NCI-H1092 treated with DMSO at 0.1 percent for 48 hours (cell line): ENCODE data around the gene OR9Q1.
A peak's percentile ranks its signal among the peaks of the same experiment; 100 is the strongest.

Source experiments
- DNase-seq: peaks from one replicate; lab custom pipeline; 2025; lab: John Stamatoyannopoulos, UW

OR9Q1 gene

GRCh38 chr11:58034471-58034870, 10.8 kb downstream of the OR9Q1 start:
- DNase-seq = no peak

GRCh38 chr11:58039589-58039988, 15.9 kb downstream of the OR9Q1 start:
- no peak for DNase-seq

GRCh38 chr11:58043379-58043778, 19.7 kb downstream of the OR9Q1 start:
- no peak for DNase-seq

GRCh38 chr11:58046231-58046630, 22.6 kb downstream of the OR9Q1 start:
- no peak for DNase-seq

GRCh38 chr11:58047818-58048217, 24.1 kb downstream of the OR9Q1 start:
- DNase-seq = no peak

- no peak for DNase-seq
These were observed 32.2 kb downstream of the OR9Q1 start for GRCh38 chr11:58055806-58056401.

- no peak for DNase-seq
These were observed 33.8 kb downstream of the OR9Q1 start for GRCh38 chr11:58057481-58057880.

- DNase-seq = peak; percentile 96
These were observed 34.8 kb downstream of the OR9Q1 start for GRCh38 chr11:58058276-58059006.

- peak; percentile 40 for DNase-seq
These were observed 35.3 kb downstream of the OR9Q1 start for GRCh38 chr11:58059007-58059350.

GRCh38 chr11:58060535-58060934, 36.9 kb downstream of the OR9Q1 start:
- DNase-seq = no peak

- no peak for DNase-seq
These were observed 37.4 kb downstream of the OR9Q1 start for GRCh38 chr11:58060939-58061672.

GRCh38 chr11:58061813-58062212, 38.1 kb downstream of the OR9Q1 start:
- no peak for DNase-seq

- no peak for DNase-seq
These were observed 44.0 kb downstream of the OR9Q1 start for GRCh38 chr11:58067685-58068084.

GRCh38 chr11:58068655-58069054, 45.0 kb downstream of the OR9Q1 start:
- DNase-seq = no peak

- no peak for DNase-seq
These were observed 46.9 kb downstream of the OR9Q1 start for GRCh38 chr11:58070585-58070984.

- DNase-seq = no peak
These were observed 52.1 kb downstream of the OR9Q1 start for GRCh38 chr11:58075781-58076180.

GRCh38 chr11:58086528-58086927, 62.8 kb downstream of the OR9Q1 start:
- DNase-seq = no peak

- DNase-seq = no peak
These were observed 73.8 kb downstream of the OR9Q1 start for GRCh38 chr11:58097437-58097836.

- no peak for DNase-seq
These were observed 97.4 kb downstream of the OR9Q1 start for GRCh38 chr11:58121096-58121495.

- no peak for DNase-seq
These were observed 101.8 kb downstream of the OR9Q1 start, which contains the start of gene OR9I1 for GRCh38 chr11:58125469-58125868. Gene OR9I1 (minus strand): TSS chr11:58125530. CDS start chr11:58119444, 6,086 bp downstream.

- DNase-seq = no peak
These were observed 103.7 kb downstream of the OR9Q1 start for GRCh38 chr11:58127350-58127749.

GRCh38 chr11:58133309-58134076, 109.8 kb downstream of the OR9Q1 start:
- no peak for DNase-seq
